ENCODE data around the gene GCNT4.

Gene GCNT4

DNA sequence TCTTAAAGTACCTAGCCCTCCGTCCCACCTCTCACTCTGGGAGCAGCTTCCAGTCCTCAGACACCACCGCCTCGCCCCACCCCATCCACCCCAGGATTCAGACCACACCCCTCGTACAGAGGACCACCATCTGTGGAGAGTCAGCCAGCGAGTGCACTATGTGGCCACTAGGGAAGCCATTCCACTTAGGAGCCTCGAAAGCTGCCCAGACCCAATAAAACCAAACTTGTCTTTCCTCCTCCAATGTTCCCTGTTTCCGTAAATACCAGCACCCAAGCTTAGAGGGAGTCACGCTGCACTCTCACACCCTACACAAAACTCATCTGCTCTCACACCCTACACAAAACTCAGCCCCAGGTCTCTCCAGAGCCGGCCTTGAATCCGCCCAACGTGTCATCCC lies 1.9 kb downstream of the GCNT4 start:
- Histone ChIP-seq H3K4me1 (ENCODE audit: control insufficient read depth, insufficient read depth, low read length, poor library complexity, severe bottlenecking) (peaks cover 31% of the 10 kb centered on the region), H3K9me3 (ENCODE audit: control insufficient read depth, low read length) (no peaks in the 10 kb centered on the region), H3K27ac (ENCODE audit: low read depth, low read length, severe bottlenecking) (no peak overlapping the region), H3K4me3 (ENCODE audit: extremely low read depth, insufficient read depth, low read length, poor library complexity, severe bottlenecking) (no peak overlapping the region), H3K36me3 (ENCODE audit: control insufficient read depth, insufficient read depth, low read length) (peaks cover 16% of the 10 kb centered on the region)
- 85 to 94% methylated on average over 5 to 7 of the region's 11 CpGs for WGBS, 2 experiments (ENCODE audit: insufficient coverage in 2 of 2)

DNA sequence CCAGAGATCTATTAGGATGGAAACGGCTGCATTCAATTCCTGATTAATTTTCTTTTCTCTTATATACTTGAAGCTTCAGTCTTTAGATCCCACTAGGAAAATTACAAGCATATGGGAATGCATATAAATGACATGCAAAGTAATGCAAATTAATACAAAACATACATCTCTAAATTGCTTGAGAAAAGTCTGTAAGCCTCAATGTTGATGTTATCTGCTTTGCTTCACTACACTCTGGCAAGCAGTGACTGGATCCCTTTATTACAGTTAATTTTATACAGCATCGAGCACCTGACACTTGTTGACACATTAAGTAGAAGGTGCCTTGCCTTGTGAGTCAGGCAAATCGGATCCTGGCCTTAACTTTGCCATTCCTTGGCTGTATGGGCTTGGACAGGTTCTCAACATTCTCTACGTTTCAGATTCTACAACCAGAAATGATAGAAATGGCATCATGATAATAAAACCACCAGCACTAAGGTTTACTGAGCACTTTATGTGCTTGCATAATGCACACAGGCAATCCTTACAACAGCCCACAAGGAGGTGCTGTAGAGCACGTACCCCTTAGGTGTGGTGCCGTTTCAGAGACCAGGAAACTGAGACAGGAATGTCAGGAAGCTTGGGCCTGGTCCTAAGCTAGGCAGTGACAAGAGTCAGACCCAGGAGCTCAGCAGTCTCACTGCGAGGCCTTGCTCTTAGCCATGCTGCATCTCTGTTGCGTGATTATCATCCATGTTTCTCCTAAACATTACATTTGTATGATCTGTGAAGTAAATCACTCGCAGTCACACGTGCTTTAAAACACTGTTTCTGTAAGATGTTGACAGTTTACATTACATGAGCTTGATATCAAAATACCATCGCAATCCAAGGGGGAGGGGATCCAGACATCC lies 2.7 kb downstream of the GCNT4 start:
- peaks cover 19% of the 10 kb centered on the region for H3K36me3 ChIP-seq (ENCODE audit: control insufficient read depth, insufficient read depth, low read length)
- H3K9me3 ChIP-seq (ENCODE audit: control insufficient read depth, low read length) = no peaks in the 10 kb centered on the region
- peaks cover 25% of the 10 kb centered on the region for H3K4me1 ChIP-seq (ENCODE audit: control insufficient read depth, insufficient read depth, low read length, poor library complexity, severe bottlenecking)
- no peak overlapping the region for H3K27ac ChIP-seq (ENCODE audit: low read depth, low read length, severe bottlenecking)
- WGBS, 2 experiments (ENCODE audit: insufficient coverage in 2 of 2) = 72% methylated on average over 6 to 8 of the region's 11 CpGs
- H3K4me3 ChIP-seq (ENCODE audit: extremely low read depth, insufficient read depth, low read length, poor library complexity, severe bottlenecking) = no peak overlapping the region

DNA sequence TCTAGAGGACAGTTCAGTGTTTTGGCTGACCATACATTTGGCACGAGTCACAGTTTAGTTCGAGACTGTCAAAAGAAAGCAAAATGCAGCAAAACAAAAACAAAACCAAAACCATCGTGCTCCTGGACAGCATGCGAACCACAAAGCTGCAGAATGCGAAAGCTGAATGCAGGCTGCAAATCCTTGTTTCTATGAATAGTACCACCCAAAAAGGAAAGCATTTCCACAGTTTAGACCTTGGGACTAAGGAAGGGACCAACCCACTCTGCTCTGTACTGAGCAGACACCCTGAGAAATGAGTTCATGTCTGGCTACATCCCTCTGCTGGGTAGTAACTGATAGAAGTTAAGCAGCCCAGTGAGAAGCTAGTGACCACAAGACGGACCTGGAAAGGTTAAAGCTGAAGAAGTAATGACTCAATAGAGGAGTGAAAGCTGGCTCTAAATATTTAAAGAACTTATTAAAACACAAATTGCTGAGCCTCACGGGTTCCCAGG lies 3.9 kb downstream of the GCNT4 start:
- WGBS, 2 experiments (ENCODE audit: insufficient coverage in 2 of 2) = 88 to 96% methylated on average over 3 to 5 of the region's 7 CpGs
- H3K4me1 ChIP-seq (ENCODE audit: control insufficient read depth, insufficient read depth, low read length, poor library complexity, severe bottlenecking) = peaks cover 19% of the 10 kb centered on the region
- peaks cover 31% of the 10 kb centered on the region for H3K36me3 ChIP-seq (ENCODE audit: control insufficient read depth, insufficient read depth, low read length)
- no peaks in the 10 kb centered on the region for H3K9me3 ChIP-seq (ENCODE audit: control insufficient read depth, low read length)
- H3K27ac ChIP-seq (ENCODE audit: low read depth, low read length, severe bottlenecking) = no peak overlapping the region
- H3K4me3 ChIP-seq (ENCODE audit: extremely low read depth, insufficient read depth, low read length, poor library complexity, severe bottlenecking) = no peak overlapping the region

DNA sequence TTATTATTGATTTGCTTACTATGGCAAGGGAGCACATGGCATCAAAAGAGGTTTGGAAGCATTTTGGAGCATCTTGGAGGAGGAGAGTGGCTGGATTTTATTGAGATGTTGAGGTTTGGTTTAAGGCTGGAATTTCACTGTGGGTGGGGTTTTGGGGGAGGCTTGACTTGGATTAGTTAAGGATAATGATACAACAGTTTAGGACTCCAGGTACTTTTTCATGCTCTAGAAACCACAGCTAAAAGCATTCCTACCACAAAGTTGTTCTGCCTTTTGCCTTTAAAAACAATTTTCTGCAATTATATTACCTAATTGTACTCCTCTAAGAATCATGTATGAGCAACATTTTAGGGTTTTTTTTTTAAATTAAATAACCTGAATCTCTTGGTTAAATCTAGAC lies 5.0 kb downstream of the GCNT4 start:
- H3K9me3 ChIP-seq (ENCODE audit: control insufficient read depth, low read length) = no peaks in the 10 kb centered on the region
- peaks cover 42% of the 10 kb centered on the region for H3K36me3 ChIP-seq (ENCODE audit: control insufficient read depth, insufficient read depth, low read length)
- no peak overlapping the region for H3K4me3 ChIP-seq (ENCODE audit: extremely low read depth, insufficient read depth, low read length, poor library complexity, severe bottlenecking)
- H3K27ac ChIP-seq (ENCODE audit: low read depth, low read length, severe bottlenecking) = no peak overlapping the region
- H3K4me1 ChIP-seq (ENCODE audit: control insufficient read depth, insufficient read depth, low read length, poor library complexity, severe bottlenecking) = peaks cover 19% of the 10 kb centered on the region

DNA sequence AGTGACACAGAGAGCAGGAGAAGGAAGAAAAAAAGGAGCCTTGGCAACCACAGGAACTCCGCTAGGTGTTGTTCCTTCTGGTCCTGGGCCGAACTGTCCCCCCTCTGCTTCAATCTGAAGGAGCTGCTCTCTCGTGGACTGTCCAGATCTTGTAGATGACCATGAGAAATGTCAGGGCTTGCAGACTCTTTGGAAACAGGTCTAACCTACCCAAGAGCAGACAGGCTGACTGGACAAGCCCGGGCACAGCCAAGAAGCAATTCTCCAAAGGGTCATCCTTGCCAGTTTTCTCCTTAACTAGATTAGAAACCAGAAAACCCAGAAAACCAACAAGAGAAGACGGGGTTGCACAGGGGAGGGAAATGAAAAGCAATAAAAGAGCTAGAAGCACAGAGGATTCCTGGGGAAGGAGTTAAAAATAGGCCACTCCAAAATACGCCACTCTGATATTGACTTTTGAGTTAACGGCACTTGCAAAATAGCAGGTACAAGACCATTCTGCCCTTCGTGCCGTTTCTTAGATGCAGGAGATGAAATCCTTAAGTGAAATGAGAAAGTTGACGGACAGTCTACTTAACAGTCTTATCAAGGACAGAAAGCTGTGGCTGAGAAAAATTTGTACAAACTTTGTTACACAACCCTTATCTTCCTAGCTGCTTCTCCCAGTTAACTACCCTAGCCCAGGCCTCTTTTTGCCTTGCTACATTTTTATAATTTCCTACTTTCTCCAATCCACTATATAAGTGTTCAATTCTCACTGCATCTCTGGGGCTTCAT lies 5.8 kb downstream of the GCNT4 start:
- Histone ChIP-seq H3K4me3 (ENCODE audit: extremely low read depth, insufficient read depth, low read length, poor library complexity, severe bottlenecking) (no peak overlapping the region), H3K4me1 (ENCODE audit: control insufficient read depth, insufficient read depth, low read length, poor library complexity, severe bottlenecking) (peaks cover 17% of the 10 kb centered on the region), H3K27ac (ENCODE audit: low read depth, low read length, severe bottlenecking) (no peak overlapping the region), H3K36me3 (ENCODE audit: control insufficient read depth, insufficient read depth, low read length) (peaks cover 43% of the 10 kb centered on the region), H3K9me3 (ENCODE audit: control insufficient read depth, low read length) (no peaks in the 10 kb centered on the region)
- 93 to 94% methylated on average over 7 to 8 of the region's 10 CpGs for WGBS, 2 experiments (ENCODE audit: insufficient coverage in 2 of 2)

DNA sequence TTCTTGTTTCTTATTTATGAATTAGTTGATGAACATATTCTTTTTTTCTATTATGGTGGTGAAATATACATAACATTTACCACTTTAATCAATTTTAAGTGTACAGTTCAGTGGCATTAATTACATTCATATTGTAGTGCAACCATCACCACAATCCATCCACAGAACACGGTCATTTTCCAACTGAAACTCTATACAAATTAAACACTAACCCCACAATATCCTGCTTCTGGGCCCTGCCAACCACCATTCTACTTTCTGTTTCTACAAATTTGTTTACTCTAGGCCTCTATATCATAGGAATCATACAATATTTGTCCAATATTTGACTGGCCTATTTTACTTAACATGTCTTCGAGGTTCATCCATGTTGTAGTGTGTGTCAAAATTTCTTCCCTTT lies 7.3 kb downstream of the GCNT4 start:
- Histone ChIP-seq H3K27ac (ENCODE audit: low read depth, low read length, severe bottlenecking) (no peak overlapping the region), H3K9me3 (ENCODE audit: control insufficient read depth, low read length) (no peaks in the 10 kb centered on the region), H3K4me1 (ENCODE audit: control insufficient read depth, insufficient read depth, low read length, poor library complexity, severe bottlenecking) (peaks cover 7% of the 10 kb centered on the region), H3K4me3 (ENCODE audit: extremely low read depth, insufficient read depth, low read length, poor library complexity, severe bottlenecking) (no peak overlapping the region), H3K36me3 (ENCODE audit: control insufficient read depth, insufficient read depth, low read length) (peaks cover 43% of the 10 kb centered on the region)
- 92 to 100% methylated on average over 1 of the region's 2 CpGs for WGBS, 2 experiments (ENCODE audit: insufficient coverage in 2 of 2)

DNA sequence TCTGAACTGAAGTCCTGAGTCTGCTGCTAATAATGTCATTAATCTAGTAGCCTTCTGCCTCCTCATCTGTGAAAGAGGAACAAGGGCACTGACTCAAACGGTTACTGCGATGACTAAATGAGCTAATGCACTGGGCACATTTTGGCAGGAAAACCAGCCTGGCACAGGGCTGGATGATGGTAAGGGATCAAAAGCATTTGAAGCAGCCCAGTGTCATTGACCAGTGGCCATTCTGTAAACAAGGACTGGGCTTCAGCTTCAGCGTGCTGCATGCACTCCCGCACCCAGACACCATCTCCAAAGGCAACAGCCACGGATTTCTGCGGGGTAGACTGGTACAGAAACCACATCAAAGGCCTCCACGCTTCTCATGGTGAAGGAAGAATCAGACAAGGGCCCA lies 8.0 kb downstream of the GCNT4 start:
- peaks cover 7% of the 10 kb centered on the region for H3K4me1 ChIP-seq (ENCODE audit: control insufficient read depth, insufficient read depth, low read length, poor library complexity, severe bottlenecking)
- H3K9me3 ChIP-seq (ENCODE audit: control insufficient read depth, low read length) = no peaks in the 10 kb centered on the region
- WGBS, 2 experiments (ENCODE audit: insufficient coverage in 2 of 2) = 95 to 96% methylated on average over 6 to 7 of the region's 7 CpGs
- peaks cover 43% of the 10 kb centered on the region for H3K36me3 ChIP-seq (ENCODE audit: control insufficient read depth, insufficient read depth, low read length)
- H3K4me3 ChIP-seq (ENCODE audit: extremely low read depth, insufficient read depth, low read length, poor library complexity, severe bottlenecking) = no peak overlapping the region
- H3K27ac ChIP-seq (ENCODE audit: low read depth, low read length, severe bottlenecking) = no peak overlapping the region

DNA sequence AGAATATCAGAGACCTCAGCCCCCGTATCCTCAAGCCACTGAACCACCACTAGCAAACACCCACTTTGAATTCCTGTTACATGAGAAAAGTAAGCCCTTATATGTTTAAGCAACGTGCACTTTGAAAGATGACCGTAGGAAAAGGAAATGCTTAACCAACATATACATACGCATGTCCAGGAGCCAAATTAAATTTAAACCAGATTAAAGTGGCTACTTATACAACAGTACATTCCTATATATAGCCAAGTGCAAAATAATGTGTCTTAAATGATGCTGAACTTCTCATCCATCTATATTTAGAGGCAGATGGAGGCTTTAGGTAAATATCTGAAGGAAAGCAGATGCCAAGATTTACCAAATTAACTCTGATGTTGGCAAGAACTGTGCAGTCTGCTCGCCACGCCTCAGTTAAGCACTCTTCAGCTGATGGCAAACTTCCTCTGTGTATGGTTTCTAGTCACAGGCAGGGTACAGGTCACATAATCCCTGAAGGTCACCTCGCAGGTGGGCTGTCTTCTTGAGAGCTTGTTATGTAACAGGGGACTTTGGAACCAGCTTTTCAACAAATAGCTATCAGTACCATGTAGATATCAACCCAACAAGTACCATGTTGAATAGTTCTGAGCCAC lies 8.6 kb downstream of the GCNT4 start:
- no peak overlapping the region for H3K4me3 ChIP-seq (ENCODE audit: extremely low read depth, insufficient read depth, low read length, poor library complexity, severe bottlenecking)
- no peak overlapping the region for H3K27ac ChIP-seq (ENCODE audit: low read depth, low read length, severe bottlenecking)
- peaks cover under 1% of the 10 kb centered on the region for H3K4me1 ChIP-seq (ENCODE audit: control insufficient read depth, insufficient read depth, low read length, poor library complexity, severe bottlenecking)
- 85 to 96% methylated on average over 2 to 6 of the region's 7 CpGs for WGBS, 2 experiments (ENCODE audit: insufficient coverage in 2 of 2)
- peaks cover 43% of the 10 kb centered on the region for H3K36me3 ChIP-seq (ENCODE audit: control insufficient read depth, insufficient read depth, low read length)
- H3K9me3 ChIP-seq (ENCODE audit: control insufficient read depth, low read length) = no peaks in the 10 kb centered on the region

DNA sequence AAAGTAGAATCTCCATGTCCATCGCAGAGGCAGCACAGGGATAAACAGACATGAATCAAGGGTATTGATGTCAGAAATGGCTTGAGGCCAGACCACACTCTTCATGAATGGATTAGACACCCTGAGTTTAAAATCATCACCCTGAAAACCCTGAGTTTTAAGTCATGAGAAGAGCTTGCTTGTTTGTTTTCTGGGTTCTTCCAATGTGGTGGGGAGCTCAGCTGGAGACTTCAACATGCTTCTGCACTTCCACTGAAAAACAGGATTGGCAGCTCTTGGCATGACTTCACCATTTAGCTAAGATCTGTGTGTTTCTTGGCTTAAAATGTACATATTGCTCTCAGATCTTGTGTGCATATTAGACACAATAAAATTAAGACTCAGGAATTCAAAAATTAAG lies 9.8 kb downstream of the GCNT4 start:
- no peaks in the 10 kb centered on the region for H3K4me1 ChIP-seq (ENCODE audit: control insufficient read depth, insufficient read depth, low read length, poor library complexity, severe bottlenecking)
- H3K27ac ChIP-seq (ENCODE audit: low read depth, low read length, severe bottlenecking) = no peak overlapping the region
- no peak overlapping the region for H3K4me3 ChIP-seq (ENCODE audit: extremely low read depth, insufficient read depth, low read length, poor library complexity, severe bottlenecking)
- H3K36me3 ChIP-seq (ENCODE audit: control insufficient read depth, insufficient read depth, low read length) = peaks cover 43% of the 10 kb centered on the region
- WGBS, 2 experiments (ENCODE audit: insufficient coverage in 2 of 2) = 100% methylated on average over 1 of the region's 1 CpG
- no peaks in the 10 kb centered on the region for H3K9me3 ChIP-seq (ENCODE audit: control insufficient read depth, low read length)

DNA sequence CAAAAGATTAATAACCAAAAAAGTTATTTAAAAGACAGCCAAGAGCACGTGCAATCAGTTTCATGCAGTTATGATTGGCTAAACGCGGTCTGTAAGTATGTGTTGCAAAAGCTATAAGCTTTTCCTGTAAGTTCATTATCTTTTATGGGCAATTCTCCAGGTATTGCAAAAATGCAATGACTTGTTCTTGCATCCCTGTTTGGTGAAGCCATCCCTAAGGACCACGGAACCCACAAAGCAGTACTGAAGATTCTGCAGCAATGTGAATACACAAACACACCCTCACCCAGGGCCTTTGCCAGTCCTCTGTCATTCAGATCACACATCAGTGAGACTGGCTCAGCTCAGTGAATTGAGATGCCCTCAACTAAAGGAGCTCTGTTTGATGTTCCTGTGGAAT lies 11.4 kb downstream of the GCNT4 start:
- Histone ChIP-seq H3K4me1 (ENCODE audit: control insufficient read depth, insufficient read depth, low read length, poor library complexity, severe bottlenecking) (peaks cover 6% of the 10 kb centered on the region), H3K4me3 (ENCODE audit: extremely low read depth, insufficient read depth, low read length, poor library complexity, severe bottlenecking) (no peak overlapping the region), H3K36me3 (ENCODE audit: control insufficient read depth, insufficient read depth, low read length) (peaks cover 38% of the 10 kb centered on the region), H3K9me3 (ENCODE audit: control insufficient read depth, low read length) (no peaks in the 10 kb centered on the region), H3K27ac (ENCODE audit: low read depth, low read length, severe bottlenecking) (no peak overlapping the region)
- WGBS, 2 experiments (ENCODE audit: insufficient coverage in 2 of 2) = 84 to 87% methylated on average over 3 to 4 of the region's 4 CpGs

Data from mesodermal cell (in vitro differentiated cells).